HepG2 (cell line): Measurements from ENCODE around the gene MPST. TPM values are rescaled to one million over a fixed set of nuclear protein-coding genes. Genes with fewer than 3 reads are reported as not detected.

Experiments
- AGO1 ChIP-seq: fragments of 200-400 bp; formaldehyde crosslinking; IDR thresholded peaks from 2 replicates; pipeline ENCODE4 v1.6.1; 2017; ENCODE audit warnings: mild to moderate bottlenecking, low read depth, low read length, moderate library complexity; ENCODE audit not compliant: poor library complexity, severe bottlenecking
- ETV5 ChIP-seq: IDR thresholded peaks from 2 replicates; pipeline ENCODE4 v1.6.1; 2018; ENCODE audit warnings: missing biosample characterization, missing genetic modification reagents, inconsistent platforms, borderline replicate concordance
- NCOA1 ChIP-seq: sonication (generic); formaldehyde crosslinking; IDR thresholded peaks from 2 replicates; pipeline ENCODE4 v1.9.0; 2021; ENCODE audit warnings: missing genetic modification reagents
- POLR2A ChIP-seq, 2 experiments: IDR thresholded peaks; 2 replicates each; pipeline ENCODE4 v1.6.1; 2011; ENCODE audit warnings: low read depth in 2 of 2, low read length in 2 of 2, mild to moderate bottlenecking in 1 of 2, moderate library complexity in 1 of 2; ENCODE audit not compliant: insufficient read depth in 1 of 2
- RXRA ChIP-seq: sonication (generic); formaldehyde crosslinking; IDR thresholded peaks from 2 replicates; pipeline ENCODE4 v1.5.1; 2020; ENCODE audit warnings: missing genetic modification reagents
- SAP130 ChIP-seq: IDR thresholded peaks from 2 replicates; pipeline ENCODE4 v1.6.1; 2016; ENCODE audit warnings: low read depth
- SCMH1 ChIP-seq: sonication (generic); formaldehyde crosslinking; IDR thresholded peaks from 2 replicates; pipeline ENCODE4 v1.9.0; 2021; ENCODE audit warnings: missing genetic modification reagents, mild to moderate bottlenecking, borderline replicate concordance
- SPEN ChIP-seq: sonication (generic); formaldehyde crosslinking; IDR thresholded peaks from 2 replicates; pipeline ENCODE4 v1.5.1; 2020; ENCODE audit warnings: low read depth, mild to moderate bottlenecking, missing genetic modification reagents
- ZFX ChIP-seq: sonication (generic); formaldehyde crosslinking; IDR thresholded peaks from 2 replicates; pipeline ENCODE4 v1.4.0; 2020; ENCODE audit warnings: mild to moderate bottlenecking, low read depth, missing genetic modification reagents, moderate library complexity
- ZIK1 ChIP-seq: sonication (generic); formaldehyde crosslinking; IDR thresholded peaks from 2 replicates; pipeline ENCODE4 v1.5.0; 2020; ENCODE audit warnings: mild to moderate bottlenecking, low read depth, missing genetic modification reagents, borderline replicate concordance
- ZMAT3 ChIP-seq: sonication (generic); formaldehyde crosslinking; conservative IDR thresholded peaks from 2 replicates; pipeline ENCODE4 v1.7.0; 2021; ENCODE audit warnings: missing genetic modification reagents
- ZMYM2 ChIP-seq: sonication (generic); formaldehyde crosslinking; IDR thresholded peaks from 2 replicates; pipeline ENCODE4 v1.8.0; 2022; ENCODE audit warnings: mild to moderate bottlenecking, missing genetic modification reagents
- ZNF224 ChIP-seq: sonication (generic); formaldehyde crosslinking; IDR thresholded peaks from 2 replicates; pipeline ENCODE4 v1.5.0; 2020; ENCODE audit warnings: mild to moderate bottlenecking, missing genetic modification reagents
- ZNF329 ChIP-seq: sonication (generic); formaldehyde crosslinking; IDR thresholded peaks from 2 replicates; pipeline ENCODE4 v1.9.0; 2021; ENCODE audit warnings: low read depth, mild to moderate bottlenecking, missing genetic modification reagents
- ZNF451 ChIP-seq: sonication (generic); formaldehyde crosslinking; IDR thresholded peaks from 2 replicates; pipeline ENCODE4 v1.5.0; 2020; ENCODE audit warnings: mild to moderate bottlenecking, missing genetic modification reagents
- polyA plus RNA-seq, 8 experiments: library from polyadenylated mRNA; depleted of rRNA in 3 of 8; stranded (reverse) in 7 of 8; unstranded in 1 of 8; fragments of >200 nt; fragmentation: Illumina TruSeq in 4 of 8; extraction: Trizol in 4 of 8; gene quantifications; 2 replicates each; pipeline versions ENCODE4 v1.2.1 to v1.2.3, GENCODE V29; 2011 to 2016; ENCODE audit warnings: low read depth in 4 of 8, missing spikeins in 1 of 8, mixed read lengths in 1 of 8; ENCODE audit not compliant: insufficient read depth in 1 of 8
- total RNA-seq, 5 experiments: library from RNA; depleted of rRNA; stranded (reverse); fragments of >200 nt; fragmentation: Illumina TruSeq; extraction: Trizol; gene quantifications; 2 replicates each; pipeline ENCODE4 v1.2.3, GENCODE V29; 2016; ENCODE audit warnings: low read depth in 1 of 5
- TF ChIP-seq, protein P1 (sequence below): sonication (generic); formaldehyde crosslinking; IDR thresholded peaks from 2 replicates; pipeline ENCODE4 v1.5.0; 2020; ENCODE audit warnings: missing genetic modification reagents, mild to moderate bottlenecking, borderline replicate concordance
- TF ChIP-seq, protein P2 (sequence below): IDR thresholded peaks from 2 replicates; pipeline ENCODE4 v1.6.1; 2018; ENCODE audit warnings: missing genetic modification reagents, mild to moderate bottlenecking, missing compliant biosample characterization
- TF ChIP-seq, protein P3 (sequence below), 2 experiments: IDR thresholded peaks; 2 replicates each; pipeline ENCODE4 v1.6.1; 2011 to 2012; ENCODE audit warnings: low read length in 2 of 2, borderline replicate concordance in 1 of 2, low read depth in 1 of 2, mild to moderate bottlenecking in 1 of 2, moderate library complexity in 1 of 2
- TF ChIP-seq, protein P4 (sequence below): IDR thresholded peaks from 2 replicates; pipeline ENCODE4 v1.6.1; 2016; ENCODE audit warnings: missing compliant biosample characterization, missing genetic modification reagents, borderline replicate concordance
- TF ChIP-seq, protein P5 (sequence below): sonication (generic); formaldehyde crosslinking; IDR thresholded peaks from 2 replicates; pipeline ENCODE4 v1.4.0; 2020; ENCODE audit warnings: mild to moderate bottlenecking, missing genetic modification reagents

MPST gene
- total and polyA plus RNA-seq, 2 of the 13 experiments (the other 11 are each of a cell fraction or from before 2014, with no cell fraction given): 133 to 141 TPM

DNA sequence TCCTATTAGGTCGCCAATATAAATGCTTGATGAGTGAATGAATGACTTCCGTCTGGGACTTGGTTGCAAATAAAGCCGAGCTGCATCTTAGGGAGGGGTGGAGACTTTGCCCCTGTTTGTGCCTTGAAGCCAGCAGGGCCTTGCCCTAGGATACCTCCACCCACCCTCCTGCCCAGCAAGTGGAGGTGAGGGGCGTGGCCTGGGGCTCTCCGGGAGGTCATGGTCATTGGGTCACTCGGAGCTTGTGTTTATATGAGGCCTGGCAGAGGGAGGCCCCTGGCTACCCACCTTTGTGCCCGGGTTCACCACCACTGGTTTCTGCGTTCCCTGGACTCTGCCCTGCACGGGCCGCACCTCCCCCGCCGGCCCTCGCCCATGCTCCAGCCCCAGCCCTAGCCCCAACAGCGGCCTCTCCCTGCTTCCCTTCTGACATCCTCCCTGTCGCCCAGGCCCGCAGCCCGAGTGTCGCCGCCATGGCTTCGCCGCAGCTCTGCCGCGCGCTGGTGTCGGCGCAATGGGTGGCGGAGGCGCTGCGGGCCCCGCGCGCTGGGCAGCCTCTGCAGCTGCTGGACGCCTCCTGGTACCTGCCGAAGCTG lies 4.3 kb downstream of the MPST start (continued):
- TF ChIP-seq SPEN (CRISPR knock-in tag) (peak; percentile 66; the same call in 1 of the 2 replicates), ETV5 (CRISPR knock-in tag) (peak; percentile 33), ZIK1 (no peak), ZNF224 (CRISPR knock-in tag) (no peak), SCMH1 (no peak), AGO1 (no peak), NCOA1 (no peak), POLR2A (IDR thresholded peaks at IDR 0.05; ENCODE audit: insufficient read depth in 1 of 2, low read depth in 2 of 2, low read length in 2 of 2) (peak in 1 of 2 experiments; percentile 46; a peak in 1 of 4 replicates), ZNF451 (no peak), RXRA (peak; percentile 91), ZMYM2 (peak; percentile 91), SAP130 (CRISPR knock-in tag) (peak; percentile 66), ZNF329 (CRISPR knock-in tag) (no peak), ZMAT3 (CRISPR knock-in tag) (peak; percentile 52; the same call in 1 of the 2 replicates), ZFX (peak; percentile 69)
- TF ChIP-seq, protein P1, sequence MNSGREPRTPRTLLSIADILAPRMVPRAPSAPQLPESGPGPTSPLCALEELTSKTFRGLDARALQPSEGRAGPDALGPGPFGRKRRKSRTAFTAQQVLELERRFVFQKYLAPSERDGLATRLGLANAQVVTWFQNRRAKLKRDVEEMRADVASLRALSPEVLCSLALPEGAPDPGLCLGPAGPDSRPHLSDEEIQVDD: 0 out of 2 replicates have a peak, but pooled peaks have one; percentile 11
- TF ChIP-seq, protein P2, sequence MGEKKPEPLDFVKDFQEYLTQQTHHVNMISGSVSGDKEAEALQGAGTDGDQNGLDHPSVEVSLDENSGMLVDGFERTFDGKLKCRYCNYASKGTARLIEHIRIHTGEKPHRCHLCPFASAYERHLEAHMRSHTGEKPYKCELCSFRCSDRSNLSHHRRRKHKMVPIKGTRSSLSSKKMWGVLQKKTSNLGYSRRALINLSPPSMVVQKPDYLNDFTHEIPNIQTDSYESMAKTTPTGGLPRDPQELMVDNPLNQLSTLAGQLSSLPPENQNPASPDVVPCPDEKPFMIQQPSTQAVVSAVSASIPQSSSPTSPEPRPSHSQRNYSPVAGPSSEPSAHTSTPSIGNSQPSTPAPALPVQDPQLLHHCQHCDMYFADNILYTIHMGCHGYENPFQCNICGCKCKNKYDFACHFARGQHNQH (CRISPR knock-in tag): peak; percentile 27; the same call in 1 of the 2 replicates
- TF ChIP-seq, protein P3, sequence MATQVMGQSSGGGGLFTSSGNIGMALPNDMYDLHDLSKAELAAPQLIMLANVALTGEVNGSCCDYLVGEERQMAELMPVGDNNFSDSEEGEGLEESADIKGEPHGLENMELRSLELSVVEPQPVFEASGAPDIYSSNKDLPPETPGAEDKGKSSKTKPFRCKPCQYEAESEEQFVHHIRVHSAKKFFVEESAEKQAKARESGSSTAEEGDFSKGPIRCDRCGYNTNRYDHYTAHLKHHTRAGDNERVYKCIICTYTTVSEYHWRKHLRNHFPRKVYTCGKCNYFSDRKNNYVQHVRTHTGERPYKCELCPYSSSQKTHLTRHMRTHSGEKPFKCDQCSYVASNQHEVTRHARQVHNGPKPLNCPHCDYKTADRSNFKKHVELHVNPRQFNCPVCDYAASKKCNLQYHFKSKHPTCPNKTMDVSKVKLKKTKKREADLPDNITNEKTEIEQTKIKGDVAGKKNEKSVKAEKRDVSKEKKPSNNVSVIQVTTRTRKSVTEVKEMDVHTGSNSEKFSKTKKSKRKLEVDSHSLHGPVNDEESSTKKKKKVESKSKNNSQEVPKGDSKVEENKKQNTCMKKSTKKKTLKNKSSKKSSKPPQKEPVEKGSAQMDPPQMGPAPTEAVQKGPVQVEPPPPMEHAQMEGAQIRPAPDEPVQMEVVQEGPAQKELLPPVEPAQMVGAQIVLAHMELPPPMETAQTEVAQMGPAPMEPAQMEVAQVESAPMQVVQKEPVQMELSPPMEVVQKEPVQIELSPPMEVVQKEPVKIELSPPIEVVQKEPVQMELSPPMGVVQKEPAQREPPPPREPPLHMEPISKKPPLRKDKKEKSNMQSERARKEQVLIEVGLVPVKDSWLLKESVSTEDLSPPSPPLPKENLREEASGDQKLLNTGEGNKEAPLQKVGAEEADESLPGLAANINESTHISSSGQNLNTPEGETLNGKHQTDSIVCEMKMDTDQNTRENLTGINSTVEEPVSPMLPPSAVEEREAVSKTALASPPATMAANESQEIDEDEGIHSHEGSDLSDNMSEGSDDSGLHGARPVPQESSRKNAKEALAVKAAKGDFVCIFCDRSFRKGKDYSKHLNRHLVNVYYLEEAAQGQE (IDR thresholded peaks at IDR 0.05; ENCODE audit: borderline replicate concordance in 1 of 2, low read depth in 1 of 2, low read length in 2 of 2): peak in 1 of 2 experiments; percentile 38; a peak in 1 of 4 replicates
- TF ChIP-seq, protein P4, sequence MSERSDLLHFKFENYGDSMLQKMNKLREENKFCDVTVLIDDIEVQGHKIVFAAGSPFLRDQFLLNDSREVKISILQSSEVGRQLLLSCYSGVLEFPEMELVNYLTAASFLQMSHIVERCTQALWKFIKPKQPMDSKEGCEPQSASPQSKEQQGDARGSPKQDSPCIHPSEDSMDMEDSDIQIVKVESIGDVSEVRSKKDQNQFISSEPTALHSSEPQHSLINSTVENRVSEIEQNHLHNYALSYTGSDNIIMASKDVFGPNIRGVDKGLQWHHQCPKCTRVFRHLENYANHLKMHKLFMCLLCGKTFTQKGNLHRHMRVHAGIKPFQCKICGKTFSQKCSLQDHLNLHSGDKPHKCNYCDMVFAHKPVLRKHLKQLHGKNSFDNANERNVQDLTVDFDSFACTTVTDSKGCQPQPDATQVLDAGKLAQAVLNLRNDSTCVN (CRISPR knock-in tag): no peak
- TF ChIP-seq, protein P5, sequence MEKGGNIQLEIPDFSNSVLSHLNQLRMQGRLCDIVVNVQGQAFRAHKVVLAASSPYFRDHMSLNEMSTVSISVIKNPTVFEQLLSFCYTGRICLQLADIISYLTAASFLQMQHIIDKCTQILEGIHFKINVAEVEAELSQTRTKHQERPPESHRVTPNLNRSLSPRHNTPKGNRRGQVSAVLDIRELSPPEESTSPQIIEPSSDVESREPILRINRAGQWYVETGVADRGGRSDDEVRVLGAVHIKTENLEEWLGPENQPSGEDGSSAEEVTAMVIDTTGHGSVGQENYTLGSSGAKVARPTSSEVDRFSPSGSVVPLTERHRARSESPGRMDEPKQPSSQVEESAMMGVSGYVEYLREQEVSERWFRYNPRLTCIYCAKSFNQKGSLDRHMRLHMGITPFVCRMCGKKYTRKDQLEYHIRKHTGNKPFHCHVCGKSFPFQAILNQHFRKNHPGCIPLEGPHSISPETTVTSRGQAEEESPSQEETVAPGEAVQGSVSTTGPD (CRISPR knock-in tag): peak; percentile 53; the same call in 1 of the 2 replicates
